Astrocyte of the spinal cord (primary cell): ENCODE measurements around the gene PLCL1.

Source experiments
- DNase-seq: peaks from one replicate; pipeline ENCODE4 v3.0.0; 2011; ENCODE audit warnings: low read depth, low spot score
- H3K4me3 ChIP-seq: 2 replicates; pipeline ENCODE4 v1.5.1; 2011; ENCODE audit warnings: low read depth, mild to moderate bottlenecking, low read length, moderate library complexity
- in situ Hi-C: cut with HindIII; loops from 2 replicates; pipeline ENCODE4 v1.10.0; 2017; ENCODE audit warnings: low sequenced_read_pairs
- TF ChIP-seq, protein P1 (sequence below): IDR thresholded peaks from 2 replicates; pipeline ENCODE4 v1.5.1; 2012; ENCODE audit warnings: low read depth, mild to moderate bottlenecking, low read length, inconsistent platforms

Gene PLCL1

DNA sequence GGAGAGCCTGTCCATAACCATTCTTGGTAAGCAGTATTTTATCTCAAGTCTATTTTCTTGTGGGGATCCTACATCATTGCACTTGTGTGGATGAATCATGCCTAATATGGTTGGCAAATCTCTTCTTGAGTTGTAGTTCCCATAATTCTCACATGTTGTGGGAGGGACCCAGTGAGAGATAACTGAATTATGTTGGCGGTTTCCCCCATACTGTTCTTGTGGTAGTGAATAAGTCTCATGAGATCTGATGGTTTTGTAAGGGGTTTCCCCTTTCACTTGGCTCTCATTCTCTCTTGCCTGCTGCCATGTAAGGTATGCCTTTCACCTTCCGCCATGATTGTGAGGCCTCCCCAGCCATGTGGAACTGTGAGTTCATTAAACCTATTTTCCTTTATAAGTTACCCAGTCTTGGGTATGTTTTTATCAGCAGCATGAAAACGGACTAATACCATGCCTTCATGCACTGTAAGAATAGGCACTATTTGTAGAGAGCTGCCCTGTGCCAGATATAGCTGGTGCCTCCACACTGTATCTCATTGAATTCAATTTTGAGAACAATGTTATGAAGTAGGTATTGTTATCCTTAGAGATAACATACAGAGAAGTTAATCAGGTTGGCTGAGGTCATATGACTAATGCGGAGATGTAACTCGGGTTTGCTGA is 148.3 kb downstream of the PLCL1 start:
- TF ChIP-seq, protein P1, sequence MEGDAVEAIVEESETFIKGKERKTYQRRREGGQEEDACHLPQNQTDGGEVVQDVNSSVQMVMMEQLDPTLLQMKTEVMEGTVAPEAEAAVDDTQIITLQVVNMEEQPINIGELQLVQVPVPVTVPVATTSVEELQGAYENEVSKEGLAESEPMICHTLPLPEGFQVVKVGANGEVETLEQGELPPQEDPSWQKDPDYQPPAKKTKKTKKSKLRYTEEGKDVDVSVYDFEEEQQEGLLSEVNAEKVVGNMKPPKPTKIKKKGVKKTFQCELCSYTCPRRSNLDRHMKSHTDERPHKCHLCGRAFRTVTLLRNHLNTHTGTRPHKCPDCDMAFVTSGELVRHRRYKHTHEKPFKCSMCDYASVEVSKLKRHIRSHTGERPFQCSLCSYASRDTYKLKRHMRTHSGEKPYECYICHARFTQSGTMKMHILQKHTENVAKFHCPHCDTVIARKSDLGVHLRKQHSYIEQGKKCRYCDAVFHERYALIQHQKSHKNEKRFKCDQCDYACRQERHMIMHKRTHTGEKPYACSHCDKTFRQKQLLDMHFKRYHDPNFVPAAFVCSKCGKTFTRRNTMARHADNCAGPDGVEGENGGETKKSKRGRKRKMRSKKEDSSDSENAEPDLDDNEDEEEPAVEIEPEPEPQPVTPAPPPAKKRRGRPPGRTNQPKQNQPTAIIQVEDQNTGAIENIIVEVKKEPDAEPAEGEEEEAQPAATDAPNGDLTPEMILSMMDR: no peak
- H3K4me3 ChIP-seq: no peak overlapping the region
- in situ Hi-C loops: no loop called here
- DNase-seq: peak; percentile 17

DNA sequence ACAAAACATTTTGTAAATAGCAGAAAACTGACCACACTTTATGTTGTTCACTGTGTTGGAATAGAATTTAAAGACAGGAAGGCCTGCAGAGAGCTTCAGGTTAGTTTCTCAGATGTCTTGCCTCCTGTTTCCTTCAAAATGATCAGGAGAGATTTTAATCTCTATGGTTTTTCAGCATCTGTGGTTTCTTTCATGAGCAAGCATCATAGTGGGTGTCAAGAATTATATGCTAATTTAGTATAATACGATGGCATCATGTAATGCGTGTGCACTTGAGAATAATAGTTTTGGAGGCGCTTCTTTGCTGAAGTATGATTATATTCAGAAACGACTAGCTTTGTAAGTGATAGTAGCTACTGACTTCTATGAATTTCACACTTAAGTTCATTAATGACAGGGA is 149.9 kb downstream of the PLCL1 start:
- TF ChIP-seq, protein P1: no peak
- H3K4me3 ChIP-seq: no peak overlapping the region
- in situ Hi-C loops: no loop called here
- DNase-seq: no peak

DNA sequence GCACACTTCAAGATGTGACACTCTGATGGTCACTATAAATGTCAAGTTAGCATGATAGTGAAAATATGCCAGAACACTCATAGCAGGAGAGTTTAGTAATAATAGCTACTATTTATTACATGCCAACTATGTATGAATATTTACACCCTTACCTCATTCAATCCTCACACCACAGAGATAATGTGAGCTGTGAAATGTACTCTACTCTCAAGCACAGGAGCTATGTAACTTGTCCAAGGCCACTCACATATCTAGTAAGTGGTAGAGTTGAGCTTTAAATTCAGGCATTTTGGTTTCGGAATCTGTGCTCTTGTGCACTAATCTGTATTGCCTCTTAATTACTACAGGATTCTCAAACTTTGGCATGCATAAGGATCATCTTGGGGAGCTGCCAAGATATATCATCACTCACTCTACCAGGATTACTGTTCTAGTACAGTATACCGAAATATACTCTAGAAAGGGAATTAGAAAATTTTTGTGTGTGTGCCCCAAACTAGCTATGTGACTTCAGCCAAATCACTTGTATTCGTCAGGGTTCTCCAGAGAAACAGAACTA is 154.3 kb downstream of the PLCL1 start:
- no peak for DNase-seq
- no peak overlapping the region for H3K4me3 ChIP-seq
- TF ChIP-seq, protein P1: no peak
- in situ Hi-C loops: no loop called here

DNA sequence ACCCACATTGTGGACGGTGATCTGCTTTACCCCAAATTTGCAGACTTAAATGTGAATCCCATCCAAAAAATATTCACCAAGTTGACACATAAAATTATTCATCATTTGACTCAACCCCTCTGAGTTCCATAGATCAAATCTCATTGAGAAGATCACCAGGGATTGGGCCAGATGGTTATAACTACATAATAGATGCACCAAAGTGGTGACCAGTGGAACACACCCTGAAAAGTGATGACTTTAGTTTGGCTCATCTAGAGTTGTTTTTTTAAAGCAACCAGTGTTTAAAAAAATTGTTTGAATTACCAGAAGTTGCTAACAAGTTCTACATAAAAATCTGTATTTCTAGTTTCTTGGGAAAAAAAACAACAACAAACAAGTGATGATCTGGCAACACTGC is 155.0 kb downstream of the PLCL1 start:
- TF ChIP-seq, protein P1: no peak
- in situ Hi-C loops: no loop called here
- DNase-seq: no peak
- no peak overlapping the region for H3K4me3 ChIP-seq

DNA sequence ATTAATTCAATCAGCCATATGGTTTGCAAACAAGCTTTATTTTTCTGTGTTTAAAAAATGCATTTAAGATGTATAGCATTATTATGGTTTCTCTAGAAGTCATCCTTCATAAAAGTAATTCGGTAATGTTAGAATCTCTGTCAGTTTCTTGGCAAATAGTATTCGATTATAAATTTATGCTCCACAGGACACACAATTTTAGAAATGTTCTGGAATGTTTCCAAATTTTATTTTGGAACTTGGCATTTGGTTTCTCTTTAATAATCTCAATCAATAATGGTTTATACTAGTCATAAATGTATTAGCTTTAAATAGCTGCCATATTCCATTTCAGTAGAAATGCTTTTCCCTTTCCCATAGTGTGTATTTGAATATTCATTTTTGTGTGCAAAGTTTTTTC is 156.4 kb downstream of the PLCL1 start:
- in situ Hi-C loops: no loop called here
- no peak overlapping the region for H3K4me3 ChIP-seq
- no peak for DNase-seq
- TF ChIP-seq, protein P1: no peak

DNA sequence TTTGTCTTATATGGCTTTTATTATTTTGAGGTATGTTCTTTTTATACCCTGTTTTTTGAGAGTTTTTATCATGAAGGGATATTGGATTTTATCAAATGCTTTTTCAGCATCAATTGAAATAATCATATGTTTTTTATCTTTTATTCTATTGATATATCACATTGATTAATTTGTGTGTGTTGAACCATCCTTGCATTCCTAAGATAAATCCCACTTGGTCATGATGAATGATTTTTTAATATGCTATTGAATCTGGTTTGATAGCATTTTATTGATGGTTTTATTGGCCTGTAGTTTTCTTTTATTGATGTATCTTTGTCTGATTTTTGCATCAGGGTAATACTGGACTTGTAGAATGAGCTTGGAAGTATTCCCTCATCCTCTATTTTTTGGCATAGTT is 160.3 kb downstream of the PLCL1 start:
- DNase-seq: no peak
- TF ChIP-seq, protein P1: no peak
- in situ Hi-C loops: no loop called here
- H3K4me3 ChIP-seq: no peak overlapping the region
